Bronchial epithelial cell (primary cell): Measurements from ENCODE around the gene TATDN2. TPM values are rescaled to one million over a fixed set of nuclear protein-coding genes. Genes with fewer than 3 reads are reported as not detected.
A peak's percentile ranks its signal among the peaks of the same experiment; 100 is the strongest.

Source experiments
- DNase-seq: peaks from one replicate; pipeline ENCODE4 v3.0.0-alpha.2; 2010; ENCODE audit warnings: low read depth
- FAIRE-seq: peaks from 2 replicates; lab custom pipeline; 2011; peaks lifted over from hg19 to GRCh38; lab: Jason Lieb, UNC
- H3K27me3 ChIP-seq: 2 replicates; pipeline ENCODE4 v1.5.1; 2011; ENCODE audit warnings: low read length; ENCODE audit not compliant: control insufficient read depth, insufficient read depth
- H3K36me3 ChIP-seq: 2 replicates; pipeline ENCODE4 v1.5.1; 2011; ENCODE audit warnings: low read length; ENCODE audit not compliant: control insufficient read depth, insufficient read depth
- H3K4me3 ChIP-seq: 2 replicates; pipeline ENCODE4 v1.5.1; 2011; ENCODE audit warnings: mild to moderate bottlenecking, low read depth, low read length, control low read depth
- total RNA-seq: library from RNA; depleted of rRNA; stranded (reverse); fragments of >200 nt; gene quantifications from 2 replicates; pipeline ENCODE4 v1.2.1, GENCODE V29; 2014
- TF ChIP-seq, protein P1 (sequence below): IDR thresholded peaks from 2 replicates; pipeline ENCODE4 v1.5.1; 2011; ENCODE audit warnings: mild to moderate bottlenecking, moderate library complexity, low read length, control low read depth, inconsistent platforms; ENCODE audit not compliant: insufficient read depth, severe bottlenecking

The TATDN2 gene
- total RNA-seq, 1 donor from 2014 or later, result 7.9 TPM

DNA sequence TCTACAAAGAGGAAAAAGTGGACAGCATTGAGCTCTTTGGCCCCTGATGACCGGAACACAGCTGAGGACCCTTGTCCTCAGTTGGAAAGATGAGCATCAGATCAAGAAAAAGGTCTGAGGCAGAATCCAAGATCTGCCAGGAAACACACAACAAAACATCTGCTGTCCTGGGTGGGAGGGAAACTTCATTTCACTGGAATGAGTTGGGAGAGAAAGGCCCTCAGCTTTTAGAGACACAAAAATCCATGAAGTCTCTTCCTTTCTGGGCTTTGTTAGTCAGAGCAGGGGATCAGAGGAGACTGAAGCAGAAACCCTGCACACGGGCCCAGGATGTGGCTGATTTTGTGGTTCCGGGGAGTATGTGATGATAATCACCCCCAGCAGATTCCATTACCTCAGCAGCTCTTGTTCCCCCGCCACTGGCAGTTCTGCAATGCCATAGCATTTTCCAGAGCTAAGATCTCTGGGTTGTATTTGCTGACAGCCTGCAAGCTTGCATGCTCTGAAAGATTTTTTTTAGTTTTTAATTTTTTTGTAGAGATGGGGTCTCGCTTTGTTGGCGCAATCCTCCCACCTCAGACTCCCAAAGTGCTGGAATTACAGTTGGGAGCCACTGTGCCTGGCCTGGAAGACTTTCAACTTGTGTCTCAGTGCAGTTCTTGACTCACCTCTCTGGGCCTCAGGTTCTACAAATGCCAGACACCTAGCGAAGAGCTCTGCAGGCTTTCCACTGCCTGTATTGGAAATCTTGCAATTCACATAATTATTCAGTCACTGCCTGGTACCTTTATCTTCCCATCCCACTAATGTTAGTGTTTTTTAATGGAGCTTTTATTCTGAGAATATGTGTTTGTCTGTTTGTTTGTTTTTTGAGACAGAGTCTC is 5.8 kb upstream of the TATDN2 start:
- no peak for FAIRE-seq
- TF ChIP-seq, protein P1, sequence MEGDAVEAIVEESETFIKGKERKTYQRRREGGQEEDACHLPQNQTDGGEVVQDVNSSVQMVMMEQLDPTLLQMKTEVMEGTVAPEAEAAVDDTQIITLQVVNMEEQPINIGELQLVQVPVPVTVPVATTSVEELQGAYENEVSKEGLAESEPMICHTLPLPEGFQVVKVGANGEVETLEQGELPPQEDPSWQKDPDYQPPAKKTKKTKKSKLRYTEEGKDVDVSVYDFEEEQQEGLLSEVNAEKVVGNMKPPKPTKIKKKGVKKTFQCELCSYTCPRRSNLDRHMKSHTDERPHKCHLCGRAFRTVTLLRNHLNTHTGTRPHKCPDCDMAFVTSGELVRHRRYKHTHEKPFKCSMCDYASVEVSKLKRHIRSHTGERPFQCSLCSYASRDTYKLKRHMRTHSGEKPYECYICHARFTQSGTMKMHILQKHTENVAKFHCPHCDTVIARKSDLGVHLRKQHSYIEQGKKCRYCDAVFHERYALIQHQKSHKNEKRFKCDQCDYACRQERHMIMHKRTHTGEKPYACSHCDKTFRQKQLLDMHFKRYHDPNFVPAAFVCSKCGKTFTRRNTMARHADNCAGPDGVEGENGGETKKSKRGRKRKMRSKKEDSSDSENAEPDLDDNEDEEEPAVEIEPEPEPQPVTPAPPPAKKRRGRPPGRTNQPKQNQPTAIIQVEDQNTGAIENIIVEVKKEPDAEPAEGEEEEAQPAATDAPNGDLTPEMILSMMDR, result no peak
- no peak for DNase-seq
- Histone ChIP-seq H3K36me3 (no peaks in the 10 kb centered on the region), H3K27me3 (no peaks in the 10 kb centered on the region), H3K4me3 (no peak overlapping the region)

DNA sequence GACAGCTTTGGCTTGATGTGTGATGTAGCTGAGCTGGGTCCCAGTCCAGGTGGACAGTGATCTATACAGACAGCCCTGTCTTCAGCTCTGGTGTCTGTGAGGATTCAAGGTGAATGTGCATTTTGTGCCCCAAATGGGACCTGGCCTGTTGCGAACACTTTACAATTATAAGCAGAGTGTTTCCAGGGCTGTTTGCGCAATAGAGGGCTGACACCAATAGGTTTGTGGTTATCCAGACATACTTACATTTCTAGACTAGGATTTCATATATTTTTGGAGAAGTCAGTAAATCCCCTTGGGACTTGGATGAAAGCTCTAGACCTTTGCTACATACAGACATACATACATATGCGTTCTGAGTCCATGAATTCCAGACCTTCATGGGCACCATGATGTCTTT is 4.2 kb upstream of the TATDN2 start:
- TF ChIP-seq, protein P1, result no peak
- no peaks in the 10 kb centered on the region for H3K36me3 ChIP-seq
- no peak overlapping the region for H3K4me3 ChIP-seq
- H3K27me3 ChIP-seq, result no peaks in the 10 kb centered on the region
- DNase-seq, result no peak
- FAIRE-seq, result no peak

- TF ChIP-seq, protein P1, result no peak
- DNase-seq (no peak), FAIRE-seq (no peak)
- H3K4me3 ChIP-seq, result no peak overlapping the region
- H3K36me3 ChIP-seq, result no peaks in the 10 kb centered on the region
- H3K27me3 ChIP-seq, result no peaks in the 10 kb centered on the region
Measured at GRCh38 chr3:10245081-10245712, 3.1 kb upstream of the TATDN2 start.

DNA sequence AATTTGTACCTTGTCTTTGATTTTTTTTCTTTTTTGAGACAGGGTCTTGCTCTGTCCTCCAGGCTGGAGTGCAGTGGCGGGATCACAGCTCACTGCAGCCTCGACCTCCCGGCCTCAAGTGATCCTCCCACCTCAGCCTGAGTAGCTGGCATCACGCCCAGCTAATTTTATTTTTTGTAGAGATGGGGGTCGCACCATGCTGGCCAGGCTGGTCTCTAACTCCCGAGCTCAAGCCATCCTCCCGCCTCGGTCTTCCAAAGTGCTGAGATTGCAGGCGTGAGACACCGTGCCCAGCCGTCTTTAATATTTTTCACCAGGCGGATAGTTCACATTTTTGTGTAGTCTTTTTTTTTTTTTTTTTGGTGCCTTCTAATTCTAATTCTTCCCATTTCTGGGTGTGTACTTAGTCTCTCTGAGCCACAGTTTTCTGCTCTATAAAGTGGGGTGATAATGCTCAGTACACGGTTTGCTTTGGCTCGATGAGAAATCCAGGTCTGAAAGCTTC is 528 bp upstream of the TATDN2 start:
- Histone ChIP-seq H3K36me3 (peaks cover 2% of the 10 kb centered on the region), H3K27me3 (no peaks in the 10 kb centered on the region), H3K4me3 (peak overlapping the region; percentile 68)
- no peak for DNase-seq
- TF ChIP-seq, protein P1, result no peak
- FAIRE-seq, result no peak

DNA sequence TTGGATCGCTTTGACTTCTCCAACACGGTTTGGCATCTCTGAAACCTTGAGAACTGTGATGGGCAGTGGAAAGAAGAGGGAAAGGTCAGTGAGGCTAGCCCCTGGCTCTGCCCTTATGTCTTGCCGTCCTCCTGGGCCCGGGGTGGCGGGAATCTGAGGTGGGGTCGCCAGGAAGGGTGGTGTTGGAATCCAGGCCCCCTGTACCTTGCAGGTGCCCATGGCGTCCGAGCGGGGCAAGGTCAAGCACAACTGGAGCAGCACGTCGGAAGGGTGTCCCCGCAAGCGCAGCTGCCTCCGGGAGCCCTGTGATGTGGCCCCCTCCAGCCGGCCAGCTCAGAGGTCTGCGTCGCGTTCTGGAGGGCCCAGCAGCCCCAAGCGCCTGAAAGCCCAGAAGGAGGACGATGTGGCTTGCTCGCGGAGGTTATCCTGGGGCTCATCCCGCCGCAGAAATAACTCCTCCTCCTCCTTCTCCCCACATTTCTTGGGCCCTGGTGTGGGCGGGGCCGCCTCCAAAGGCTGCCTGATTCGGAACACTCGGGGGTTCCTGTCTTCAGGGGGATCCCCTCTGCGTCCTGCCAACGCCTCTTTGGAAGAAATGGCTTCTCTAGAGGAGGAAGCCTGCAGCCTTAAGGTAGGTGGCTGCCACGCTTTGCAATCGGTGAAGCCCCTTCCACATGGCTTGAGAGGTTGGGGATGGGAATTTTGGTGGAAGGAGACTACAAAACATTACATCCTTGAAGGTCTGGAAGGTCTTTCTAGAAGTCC is 907 bp downstream of the TATDN2 start:
- no peak for DNase-seq
- TF ChIP-seq, protein P1, result no peak
- H3K36me3 ChIP-seq, result peaks cover 9% of the 10 kb centered on the region
- peak overlapping the region; percentile 68 for H3K4me3 ChIP-seq
- H3K27me3 ChIP-seq, result no peaks in the 10 kb centered on the region
- no peak for FAIRE-seq
